B cell (primary cell): Measurements from ENCODE around the gene HOMER2. TPM values are rescaled to one million over a fixed set of nuclear protein-coding genes. Genes with fewer than 3 reads are reported as not detected.
A peak's percentile ranks its signal among the peaks of the same experiment; 100 is the strongest.

Source experiments
- ATAC-seq: fragments of 200-7000 bp; cut with Tn5 transposase; one replicate; pipeline ENCODE4 v1.10.0; 2021; ENCODE audit warnings: low read depth, mild to moderate bottlenecking, moderate number of reproducible peaks, moderate library complexity
- CTCF ChIA-PET: fragments of 350-600 bp; sonication (Branson Sonifier 250); formaldehyde crosslinking; loops from one replicate; lab custom pipeline; 2021; ENCODE audit warnings: antibody characterized with exemption, inconsistent platforms; lab: Charles Lee
- POLR2A ChIA-PET: fragments of 350-600 bp; sonication (Branson Sonifier 250); formaldehyde crosslinking; loops from one replicate; lab custom pipeline; 2021; ENCODE audit warnings: antibody characterized with exemption; lab: Charles Lee
- DNase-seq: peaks from one replicate; pipeline ENCODE4 v3.0.0; 2013
- H2AFZ ChIP-seq: 2 replicates; pipeline ENCODE4 v1.6.1; 2012; ENCODE audit warnings: mild to moderate bottlenecking, low read depth, low read length; ENCODE audit not compliant: insufficient read depth, poor library complexity, severe bottlenecking
- H3K27ac ChIP-seq, 2 donors: 1 replicate in 1 of 2; 2 replicates in 1 of 2; pipeline ENCODE4 v1.5.1; 2012 to 2013; ENCODE audit warnings: low read length in 2 of 2, mild to moderate bottlenecking in 2 of 2, moderate library complexity in 1 of 2
- H3K27me3 ChIP-seq, 4 experiments: fragments of 200-600 bp in 1 of 4; sonication (generic) in 1 of 4; replicated peaks in 1 of 4; 1 replicate in 2 of 4; 2 replicates in 2 of 4; pipeline versions ENCODE4 v1.6.1 to v1.7.0; 2013 to 2016; ENCODE audit warnings: low read length in 3 of 4, mild to moderate bottlenecking in 2 of 4, mixed read lengths in 1 of 4, moderate library complexity in 1 of 4; ENCODE audit not compliant: insufficient read depth in 4 of 4, control insufficient read depth in 3 of 4; ENCODE audit errors: control extremely low read depth in 1 of 4
- H3K36me3 ChIP-seq, 2 experiments: replicated peaks in 1 of 2; 1 replicate in 1 of 2; 2 replicates in 1 of 2; pipeline versions ENCODE4 v1.6.1 to v1.7.1; 2013; ENCODE audit warnings: low read length in 1 of 2; ENCODE audit not compliant: insufficient read depth in 2 of 2, control insufficient read depth in 1 of 2; ENCODE audit errors: control extremely low read depth in 1 of 2, extremely low read depth in 1 of 2
- H3K4me1 ChIP-seq, 2 donors: fragments of 200-600 bp in 1 of 2; sonication (generic) in 1 of 2; 1 replicate in 1 of 2; 2 replicates in 1 of 2; pipeline versions ENCODE4 v1.5.1 to v1.6.1; 2013 to 2017; ENCODE audit warnings: low read length in 2 of 2; ENCODE audit not compliant: control insufficient read depth in 2 of 2, insufficient read depth in 2 of 2
- H3K4me2 ChIP-seq: replicated peaks from 2 replicates; pipeline ENCODE3; 2012; ENCODE audit warnings: mild to moderate bottlenecking, low read depth, low read length; ENCODE audit not compliant: poor library complexity, severe bottlenecking
- H3K4me3 ChIP-seq, 5 experiments: fragments of 200-600 bp in 1 of 5; sonication (generic) in 1 of 5; 1 replicate in 3 of 5; 2 replicates in 2 of 5; pipeline versions ENCODE4 v1.5.1 to v1.7.0; 2011 to 2016; ENCODE audit warnings: low read length in 4 of 5, mild to moderate bottlenecking in 4 of 5, low read depth in 2 of 5, control low read depth in 1 of 5, moderate library complexity in 1 of 5; ENCODE audit not compliant: insufficient read depth in 1 of 5; ENCODE audit errors: control extremely low read depth in 1 of 5, extremely low read depth in 1 of 5
- H3K79me2 ChIP-seq: fragments of 200-600 bp; sonication (generic); one replicate; pipeline ENCODE4 v1.6.0; 2016; ENCODE audit warnings: low read length; ENCODE audit not compliant: control insufficient read depth, insufficient read depth
- H3K9ac ChIP-seq: fragments of 200-600 bp; sonication (generic); 2 replicates; pipeline ENCODE4 v1.6.1; 2017; ENCODE audit warnings: mild to moderate bottlenecking, low read length, moderate library complexity
- H3K9me3 ChIP-seq, 3 donors: one replicate each; pipeline versions ENCODE4 v1.6.1 to v1.7.1; 2013; ENCODE audit warnings: low read length in 2 of 3; ENCODE audit not compliant: control insufficient read depth in 2 of 3, insufficient read depth in 1 of 3; ENCODE audit errors: control extremely low read depth in 1 of 3
- H4K20me1 ChIP-seq: 2 replicates; pipeline ENCODE4 v1.6.0; 2012; ENCODE audit warnings: mild to moderate bottlenecking, low read length; ENCODE audit not compliant: insufficient read depth, control insufficient read depth, poor library complexity, severe bottlenecking
- H3K27ac Mint-ChIP-seq: one replicate; pipeline ENCODE4 v1.8.0; 2021; ENCODE audit warnings: mixed read lengths
- H3K27me3 Mint-ChIP-seq: one replicate; pipeline ENCODE4 v1.8.0; 2021; ENCODE audit warnings: mixed read lengths
- H3K4me1 Mint-ChIP-seq: one replicate; pipeline ENCODE4 v1.8.0; 2021; ENCODE audit warnings: mixed read lengths
- H3K4me3 Mint-ChIP-seq: one replicate; pipeline ENCODE4 v1.8.0; 2021; ENCODE audit warnings: mixed read lengths
- H3K9me3 Mint-ChIP-seq: one replicate; pipeline ENCODE4 v1.8.0; 2022; ENCODE audit warnings: mixed read lengths; ENCODE audit not compliant: insufficient read depth
- CTCF ChIP-seq: fragments of 200-600 bp; IDR thresholded peaks from one replicate; pipeline ENCODE4 v1.8.0; 2022; ENCODE audit warnings: antibody characterized with exemption, mild to moderate bottlenecking
- EZH2 ChIP-seq: IDR thresholded peaks from 2 replicates; pipeline ENCODE4 v1.6.1; 2012; ENCODE audit warnings: borderline replicate concordance, low read depth, mild to moderate bottlenecking, moderate library complexity, low read length; ENCODE audit not compliant: insufficient read depth, poor library complexity, severe bottlenecking
- WGBS: methylation state at CpG from one replicate; pipeline ENCODE4 v1.1.5; 2013; ENCODE audit warnings: missing lambda C conversion rate; ENCODE audit not compliant: insufficient coverage; 5-methylcytosine and 5-hydroxymethylcytosine counted together
- intact Hi-C: fragments of 100-400 bp; cut with micrococcal nuclease; formaldehyde crosslinking; loops from one replicate; pipeline ENCODE4 v1.10.0; 2022
- polyA plus RNA-seq: library from polyadenylated mRNA; depleted of rRNA; stranded (reverse); fragments of >200 nt; gene quantifications from 2 replicates; pipeline ENCODE4 v1.2.3, GENCODE V29; 2012
- total RNA-seq, 2 donors: library from RNA; stranded (reverse); fragments of 120-200 nt in 1 of 2; gene quantifications; 1 replicate in 1 of 2; 2 replicates in 1 of 2; pipeline versions ENCODE4 v1.2.3 to v1.2.4, GENCODE V29; 2013 to 2022

The HOMER2 gene
- total and polyA plus RNA-seq, 2 donors (not counting 1 experiment from before 2014, with no cell fraction given) = 5.7 to 19.5 TPM

DNA sequence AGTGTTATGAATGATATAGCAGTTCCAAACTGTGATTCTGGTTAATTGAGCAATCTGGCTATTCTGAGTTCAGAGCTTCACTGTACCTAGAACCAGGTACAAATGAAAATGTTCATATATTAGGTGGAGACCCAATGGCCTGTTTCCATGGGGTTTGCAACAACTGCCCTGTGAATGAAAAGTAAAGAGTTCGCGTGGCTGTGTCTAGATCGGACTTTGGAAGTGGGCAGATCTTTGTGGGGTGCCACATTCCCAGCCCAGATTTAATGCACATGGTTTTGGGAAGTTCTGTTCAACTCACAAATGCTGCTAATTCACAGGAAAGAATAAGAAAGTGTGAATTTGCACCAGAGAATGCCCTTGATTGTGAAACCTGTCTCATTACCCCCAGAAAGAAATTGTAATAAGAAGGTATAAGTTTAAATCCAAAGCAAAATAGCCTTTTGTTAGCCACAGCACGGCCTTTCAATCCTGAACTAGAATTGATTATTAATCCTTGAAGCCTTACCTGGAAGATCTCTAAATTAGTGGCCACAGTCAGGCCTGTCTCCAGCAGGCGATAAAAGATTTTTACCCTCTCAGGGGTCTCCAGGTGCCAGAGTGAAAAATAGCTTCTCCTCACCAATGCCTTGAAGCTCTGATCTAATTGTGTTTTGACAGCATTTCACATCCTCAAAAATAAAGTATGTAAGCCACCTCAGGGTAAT, 120.5 kb downstream of the HOMER2 start:
- no peak overlapping the region for H3K4me2 ChIP-seq

More for the DNA sequence above, 120.5 kb downstream of the HOMER2 start:
- no peak overlapping the region for H3K4me3 ChIP-seq
- peaks cover 2% of the 10 kb centered on the region for H3K79me2 ChIP-seq
- peaks cover 16% of the 10 kb centered on the region for H3K4me1 Mint-ChIP-seq
- TF ChIP-seq CTCF = no peak
- TF ChIP-seq EZH2 = no peak
- H2AFZ ChIP-seq = no peak overlapping the region
- 100% methylated on average over 3 of the region's 5 CpGs for WGBS
- DNase-seq = no peak
- intact Hi-C loops = no loop called here
- H4K20me1 ChIP-seq = peaks cover 30% of the 10 kb centered on the region
- H3K4me3 Mint-ChIP-seq = no peak overlapping the region
- peak overlapping the region; percentile 4 for H3K27ac Mint-ChIP-seq
- peak overlapping the region in 1 of 2 donors; percentile 9 for H3K27ac ChIP-seq
- ChIA-PET POLR2A (no interaction called here), CTCF (interaction anchor here (1.2 to 2.2 kb wide), 3 partner anchors 13 to 21 kb away, joined by 4 to 7 read pairs (median 5); no protein-coding TSS in a partner anchor)
- peaks cover 2 to 91% of the 10 kb centered on the region in 2 experiments for H3K36me3 ChIP-seq
- no peaks in the 10 kb centered on the region for H3K4me1 ChIP-seq
- H3K9me3 ChIP-seq = no peaks in the 10 kb centered on the region
- ATAC-seq = no peak
- H3K27me3 ChIP-seq = no peaks in the 10 kb centered on the region
- no peak overlapping the region for H3K9ac ChIP-seq
- H3K9me3 Mint-ChIP-seq = no peaks in the 10 kb centered on the region
- no peaks in the 10 kb centered on the region for H3K27me3 Mint-ChIP-seq
